HepG2 (cell line): ENCODE data around the gene ITPK1. TPM values are rescaled to one million over a fixed set of nuclear protein-coding genes. Genes with fewer than 3 reads are reported as not detected.

ENCODE experiments used
- ATRX ChIP-seq: sonication (generic); formaldehyde crosslinking; IDR thresholded peaks from 2 replicates; pipeline ENCODE4 v1.4.0; 2020; ENCODE audit warnings: missing genetic modification reagents, borderline replicate concordance
- CEBPB ChIP-seq: IDR thresholded peaks from 2 replicates; pipeline ENCODE4 v1.6.1; 2011; ENCODE audit warnings: low read depth, low read length, improper control_type of control experiment, borderline replicate concordance
- CENPBD1 ChIP-seq: sonication (generic); formaldehyde crosslinking; IDR thresholded peaks from 2 replicates; pipeline ENCODE4 v1.8.0; 2022; ENCODE audit warnings: missing genetic modification reagents, low read depth, mild to moderate bottlenecking, borderline replicate concordance
- CHCHD3 ChIP-seq: sonication (generic); formaldehyde crosslinking; IDR thresholded peaks from 2 replicates; pipeline ENCODE4 v1.8.0; 2022; ENCODE audit warnings: mild to moderate bottlenecking, missing genetic modification reagents, moderate library complexity
- HINFP ChIP-seq: sonication (generic); formaldehyde crosslinking; IDR thresholded peaks from 2 replicates; pipeline ENCODE4 v1.4.0; 2020; ENCODE audit warnings: low read depth, mild to moderate bottlenecking, missing genetic modification reagents
- HMG20B ChIP-seq: conservative IDR thresholded peaks from 2 replicates; pipeline ENCODE4 v1.6.1; 2016; ENCODE audit warnings: missing genetic modification reagents, missing compliant biosample characterization
- MED13 ChIP-seq: sonication (generic); formaldehyde crosslinking; IDR thresholded peaks from 2 replicates; pipeline ENCODE4 v1.5.0; 2020; ENCODE audit warnings: missing genetic modification reagents
- PAXIP1 ChIP-seq: sonication (generic); formaldehyde crosslinking; conservative IDR thresholded peaks from 2 replicates; pipeline ENCODE4 v1.4.0; 2020; ENCODE audit warnings: mild to moderate bottlenecking, missing genetic modification reagents, moderate library complexity
- PREB ChIP-seq: sonication (generic); formaldehyde crosslinking; IDR thresholded peaks from 2 replicates; pipeline ENCODE4 v1.4.0; 2020; ENCODE audit warnings: missing genetic modification reagents
- TCF12 ChIP-seq, 2 experiments: fragments of 450-650 bp in 1 of 2; sonication (generic) in 1 of 2; formaldehyde crosslinking in 1 of 2; IDR thresholded peaks; 2 replicates each; pipeline versions ENCODE4 v1.6.1 to v1.8.0; 2017 to 2022; ENCODE audit warnings: antibody characterized with exemption in 1 of 2, mild to moderate bottlenecking in 1 of 2, missing genetic modification reagents in 1 of 2, moderate library complexity in 1 of 2
- XBP1 ChIP-seq: sonication (generic); formaldehyde crosslinking; IDR thresholded peaks from 2 replicates; pipeline ENCODE4 v1.5.0; 2020; ENCODE audit warnings: missing genetic modification reagents
- ZBTB43 ChIP-seq: sonication (generic); formaldehyde crosslinking; conservative IDR thresholded peaks from 2 replicates; pipeline ENCODE4 v1.4.0; 2020; ENCODE audit warnings: missing genetic modification reagents
- ZHX1 ChIP-seq: sonication (generic); formaldehyde crosslinking; IDR thresholded peaks from 2 replicates; pipeline ENCODE4 v1.8.1; 2022; ENCODE audit warnings: low read depth, mild to moderate bottlenecking, missing genetic modification reagents
- ZNF230 ChIP-seq: sonication (generic); formaldehyde crosslinking; IDR thresholded peaks from 2 replicates; pipeline ENCODE4 v1.4.0; 2020; ENCODE audit warnings: mild to moderate bottlenecking, missing genetic modification reagents
- ZNF598 ChIP-seq: sonication (generic); formaldehyde crosslinking; IDR thresholded peaks from 2 replicates; pipeline ENCODE4 v1.5.1; 2020; ENCODE audit warnings: mild to moderate bottlenecking, missing genetic modification reagents, borderline replicate concordance
- polyA plus RNA-seq, 8 experiments: library from polyadenylated mRNA; depleted of rRNA in 3 of 8; stranded (reverse) in 7 of 8; unstranded in 1 of 8; fragments of >200 nt; fragmentation: Illumina TruSeq in 4 of 8; extraction: Trizol in 4 of 8; gene quantifications; 2 replicates each; pipeline versions ENCODE4 v1.2.1 to v1.2.3, GENCODE V29; 2011 to 2016; ENCODE audit warnings: low read depth in 4 of 8, missing spikeins in 1 of 8, mixed read lengths in 1 of 8; ENCODE audit not compliant: insufficient read depth in 1 of 8
- total RNA-seq, 5 experiments: library from RNA; depleted of rRNA; stranded (reverse); fragments of >200 nt; fragmentation: Illumina TruSeq; extraction: Trizol; gene quantifications; 2 replicates each; pipeline ENCODE4 v1.2.3, GENCODE V29; 2016; ENCODE audit warnings: low read depth in 1 of 5

Gene ITPK1
- total and polyA plus RNA-seq, 2 of the 13 experiments (the other 11 are each of a cell fraction or from before 2014, with no cell fraction given), result 20.5 to 47.5 TPM

- TF ChIP-seq ZHX1 (CRISPR knock-in tag) (peak; percentile 63; the same call in 1 of the 2 replicates), PREB (CRISPR knock-in tag) (0 out of 2 replicates have a peak, but pooled peaks have one; percentile 85), XBP1 (CRISPR knock-in tag) (peak; percentile 78; the same call in 1 of the 2 replicates), ATRX (CRISPR knock-in tag) (no peak), CEBPB (peak; percentile 53; the same call in 1 of the 2 replicates), MED13 (CRISPR knock-in tag) (peak; percentile 87; the same call in 1 of the 2 replicates), PAXIP1 (CRISPR knock-in tag) (no peak), CENPBD1 (CRISPR knock-in tag) (no peak; the same call in 1 of the 2 replicates), CHCHD3 (CRISPR knock-in tag) (peak; percentile 85; the same call in 1 of the 2 replicates), HINFP (CRISPR knock-in tag) (peak; percentile 65; the same call in 1 of the 2 replicates), TCF12 (IDR thresholded peaks at IDR 0.05) (no peak), TCF12 (CRISPR knock-in tag; IDR thresholded peaks at IDR 0.05) (peak; percentile 43; the same call in 1 of the 2 replicates), ZBTB43 (peak; percentile 90), HMG20B (peak; percentile 62; the same call in 1 of the 2 replicates), ZNF598 (no peak), ZNF230 (CRISPR knock-in tag) (peak; percentile 79; the same call in 1 of the 2 replicates)
Measured at GRCh38 chr14:92922883-92923743, 192.6 kb downstream of the ITPK1 start, which contains the start of gene CHGA (continued).
